ENCODE results near the gene SDK2. TPM values are rescaled to one million over a fixed set of nuclear protein-coding genes. Genes with fewer than 3 reads are reported as not detected.

The SDK2 gene
- total and polyA plus RNA-seq, 2 of the 8 experiments (the other 6 are each of a cell fraction or from before 2014, with no cell fraction given): 3.9 to 4.1 TPM

DNA sequence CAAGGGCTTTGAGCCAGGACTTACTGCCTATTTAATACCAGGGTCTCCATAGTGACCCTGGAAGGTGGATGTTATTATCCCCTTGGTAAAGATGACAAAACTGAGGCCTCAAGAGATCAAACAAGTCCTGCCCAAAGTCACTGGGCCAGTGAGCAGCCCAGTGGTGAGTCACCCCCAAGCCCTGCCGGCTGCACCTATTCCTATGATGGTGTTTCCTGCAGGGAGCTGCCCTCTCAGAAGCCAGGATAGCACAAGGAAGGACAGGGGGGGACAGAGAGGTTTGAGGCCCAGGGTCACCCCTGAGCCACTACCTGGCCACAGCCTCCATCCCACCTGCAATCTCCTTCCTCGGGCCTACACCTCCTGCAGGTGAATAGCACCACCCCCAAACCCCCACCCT lies 90.9 kb downstream of the SDK2 start:
- no peak overlapping the region for H2BK5ac ChIP-seq (ENCODE audit: low read depth, low read length)
- no peak overlapping the region for H2BK120ac ChIP-seq (replicated peaks; ENCODE audit: low read depth, low read length)
- no peaks in the 10 kb centered on the region for H3K36me3 ChIP-seq (ENCODE audit: control insufficient read depth in 2 of 4, insufficient read depth in 4 of 4, low read length in 3 of 4)
- no peak overlapping the region for H2BK20ac ChIP-seq (ENCODE audit: low read length)
- no peak overlapping the region for H3K23ac ChIP-seq (ENCODE audit: insufficient read length)
- H2AK5ac ChIP-seq (ENCODE audit: low read depth, low read length): no peak overlapping the region
- H2BK12ac ChIP-seq (ENCODE audit: low read depth, low read length): 0 out of 2 replicates have a peak overlapping the region, but pooled peaks have one; percentile 50
- H3K79me2 ChIP-seq (ENCODE audit: control insufficient read depth in 1 of 2, insufficient read depth in 2 of 2, low read length in 2 of 2): no peaks in the 10 kb centered on the region
- no peaks in the 10 kb centered on the region for H3K79me1 ChIP-seq (ENCODE audit: low read depth, low read length)
- ChIA-PET POLR2A (ENCODE audit: partially characterized antibody) (interaction anchor here (0.8 kb wide), 1 partner anchor 11 kb away, joined by 3 read pairs; no protein-coding TSS in a partner anchor), CTCF (ENCODE audit: partially characterized antibody) (interaction anchor here (0.8 to 6.8 kb wide), 5 partner anchors 11 to 59 kb away, joined by 3 to 39 read pairs (median 3); no protein-coding TSS in a partner anchor)
- no peak overlapping the region for H2AFZ ChIP-seq (ENCODE audit: low read length)
- H3K9me3 ChIP-seq (ENCODE audit: insufficient read depth in 2 of 2, low read depth in 1 of 2, low read length in 1 of 2): no peaks in the 10 kb centered on the region
- FAIRE-seq (no peak), DNase-seq (ENCODE audit: low read depth in 1 of 2, low spot score in 2 of 2) (no peak)
- no peak overlapping the region for H3K4me3 ChIP-seq (ENCODE audit: extremely low read depth in 1 of 4, insufficient read depth in 2 of 4, low read depth in 3 of 4, low read length in 4 of 4)
- WGBS, 2 experiments (ENCODE audit: extremely low coverage in 1 of 2, insufficient coverage in 1 of 2, insufficient read length in 1 of 2, insufficient replicate concordance in 2 of 2, low coverage in 1 of 2, low lambda C conversion rate in 2 of 2, missing lambda C conversion rate in 1 of 2): 76% methylated on average over 2 of the region's 2 CpGs; no CpG with 5 or more reads in 1 of the 2 experiments
- H4K8ac ChIP-seq (ENCODE audit: extremely low read depth, insufficient read depth, low read length): no peak overlapping the region; the same call in 1 of the 2 replicates
- no peak overlapping the region for H4K91ac ChIP-seq (replicated peaks; ENCODE audit: insufficient read length, low read length)
- H3K4ac ChIP-seq (replicated peaks; ENCODE audit: insufficient read length, low read depth, low read length): no peak overlapping the region
- H3K4me1 ChIP-seq (replicated peaks in 1 of 4; ENCODE audit: control insufficient read depth in 3 of 4, insufficient read depth in 4 of 4, low read length in 3 of 4): peaks cover 0 to 17% (median 8%) of the 10 kb centered on the region in 4 experiments; a peak in 6 of 7 replicates
- H3K4me2 ChIP-seq (ENCODE audit: insufficient read depth in 1 of 2, low read depth in 2 of 2, low read length in 2 of 2): no peak overlapping the region
- H3K18ac ChIP-seq (ENCODE audit: extremely low read depth, low read length): no peak overlapping the region
- H3K27ac ChIP-seq (ENCODE audit: low read depth, low read length): no peak overlapping the region
- no peak overlapping the region for H3K9ac ChIP-seq (replicated peaks in 1 of 4; ENCODE audit: extremely low read depth in 1 of 4, low read depth in 3 of 4, low read length in 3 of 4)
- no peaks in the 10 kb centered on the region for H4K20me1 ChIP-seq (replicated peaks in 1 of 2; ENCODE audit: control insufficient read depth in 1 of 2, insufficient read depth in 2 of 2, low read length in 2 of 2)
- no peak overlapping the region for H3K56ac ChIP-seq (replicated peaks; ENCODE audit: insufficient read length, low read depth, low read length)
- no peak overlapping the region for H2BK15ac ChIP-seq (ENCODE audit: low read length)
- H3K14ac ChIP-seq (ENCODE audit: insufficient read length): no peak overlapping the region
- H3K23me2 ChIP-seq (ENCODE audit: low read depth, low read length): no peaks in the 10 kb centered on the region
- H3K27me3 ChIP-seq (replicated peaks in 1 of 4; ENCODE audit: control insufficient read depth in 3 of 4, extremely low read depth in 1 of 4, insufficient read depth in 3 of 4, low read length in 3 of 4): no peaks in the 10 kb centered on the region; a peak in 1 of 7 replicates
- no peak overlapping the region for H4K5ac ChIP-seq (ENCODE audit: insufficient read length, low read depth, low read length)
- TF ChIP-seq, protein P1, sequence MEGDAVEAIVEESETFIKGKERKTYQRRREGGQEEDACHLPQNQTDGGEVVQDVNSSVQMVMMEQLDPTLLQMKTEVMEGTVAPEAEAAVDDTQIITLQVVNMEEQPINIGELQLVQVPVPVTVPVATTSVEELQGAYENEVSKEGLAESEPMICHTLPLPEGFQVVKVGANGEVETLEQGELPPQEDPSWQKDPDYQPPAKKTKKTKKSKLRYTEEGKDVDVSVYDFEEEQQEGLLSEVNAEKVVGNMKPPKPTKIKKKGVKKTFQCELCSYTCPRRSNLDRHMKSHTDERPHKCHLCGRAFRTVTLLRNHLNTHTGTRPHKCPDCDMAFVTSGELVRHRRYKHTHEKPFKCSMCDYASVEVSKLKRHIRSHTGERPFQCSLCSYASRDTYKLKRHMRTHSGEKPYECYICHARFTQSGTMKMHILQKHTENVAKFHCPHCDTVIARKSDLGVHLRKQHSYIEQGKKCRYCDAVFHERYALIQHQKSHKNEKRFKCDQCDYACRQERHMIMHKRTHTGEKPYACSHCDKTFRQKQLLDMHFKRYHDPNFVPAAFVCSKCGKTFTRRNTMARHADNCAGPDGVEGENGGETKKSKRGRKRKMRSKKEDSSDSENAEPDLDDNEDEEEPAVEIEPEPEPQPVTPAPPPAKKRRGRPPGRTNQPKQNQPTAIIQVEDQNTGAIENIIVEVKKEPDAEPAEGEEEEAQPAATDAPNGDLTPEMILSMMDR (IDR thresholded peaks at IDR 0.05; ENCODE audit: control extremely low read depth in 1 of 3, insufficient read depth in 1 of 3, low read depth in 1 of 3, low read length in 3 of 3): no peak
- no peak for TF ChIP-seq SP1 (IDR thresholded peaks at IDR 0.05; ENCODE audit: low read depth, low read length)
- TF ChIP-seq ASH2L (IDR thresholded peaks at IDR 0.05; ENCODE audit: low read length): no peak
- TF ChIP-seq CHD1 (IDR thresholded peaks at IDR 0.05; ENCODE audit: low read depth, low read length): no peak
- TF ChIP-seq TBP (IDR thresholded peaks at IDR 0.05; ENCODE audit: low read depth, low read length): no peak
- TF ChIP-seq KDM4A (IDR thresholded peaks at IDR 0.05; ENCODE audit: low read depth, low read length, severe bottlenecking): no peak
- TF ChIP-seq FOSL1 (IDR thresholded peaks at IDR 0.05; ENCODE audit: insufficient read depth, low read depth, low read length): no peak
- no peak for TF ChIP-seq E2F6 (IDR thresholded peaks at IDR 0.05)
- no peak for TF ChIP-seq YY1 (IDR thresholded peaks at IDR 0.05; ENCODE audit: low read depth, low read length)
- no peak for TF ChIP-seq HDAC2 (IDR thresholded peaks at IDR 0.05; ENCODE audit: borderline replicate concordance in 1 of 2, low read depth in 2 of 2, low read length in 2 of 2)
- no peak for TF ChIP-seq JUN (IDR thresholded peaks at IDR 0.05; ENCODE audit: low read depth, low read length)
